Central memory CD4-positive, alpha-beta T cell (primary cell): ENCODE data around the gene ADSS1.
A peak's percentile ranks its signal among the peaks of the same experiment; 100 is the strongest.

ENCODE experiments used
- DNase-seq: peaks from one replicate; pipeline ENCODE4 v3.0.0; 2022

Gene ADSS1

DNA sequence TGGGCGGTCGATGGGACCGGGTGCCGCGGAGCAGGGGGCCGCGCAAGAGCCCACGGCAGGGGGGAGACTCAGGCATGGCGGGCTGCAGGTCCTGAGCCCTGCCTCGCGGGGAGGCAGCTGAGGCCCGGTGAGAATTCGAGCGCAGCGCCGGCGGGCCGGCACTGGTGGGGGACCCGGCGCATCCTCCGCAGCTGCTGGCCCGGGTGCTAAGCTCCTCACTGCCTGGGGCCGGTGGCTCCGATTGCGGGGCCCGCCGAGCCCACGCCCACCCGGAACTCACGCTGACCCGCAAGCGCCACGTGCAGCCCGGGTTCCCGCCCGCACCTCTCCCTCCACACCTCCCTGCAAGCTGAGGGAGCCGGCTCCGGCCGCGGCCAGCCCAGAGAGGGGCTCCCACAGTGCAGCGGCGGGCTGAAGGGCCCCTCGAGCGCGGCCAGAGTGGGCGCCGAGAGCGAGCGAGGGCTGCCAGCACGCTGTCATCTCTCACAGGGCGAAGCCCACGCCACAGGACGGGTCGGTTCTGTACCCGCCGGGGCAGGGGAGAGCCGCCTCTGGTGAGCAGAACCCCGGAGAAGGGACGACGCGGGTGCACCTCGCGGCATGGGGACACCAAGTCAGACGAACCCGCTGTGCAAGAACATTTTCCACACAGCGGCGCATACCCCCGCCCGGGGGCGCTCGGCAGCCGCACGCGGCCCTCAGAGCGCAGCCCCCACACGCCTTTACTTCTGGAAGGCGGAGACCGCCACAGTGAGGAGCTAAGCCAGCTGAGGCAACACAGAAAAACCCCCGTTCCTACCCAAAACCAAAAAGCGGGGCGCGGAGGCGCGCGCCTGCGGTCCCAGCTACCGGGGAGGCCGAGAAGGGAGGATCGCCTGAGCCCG, 27.8 kb downstream of the ADSS1 start:
- no peak for DNase-seq

- DNase-seq: no peak
Observed at GRCh38 chr14:104752423-104752734, 28.4 kb downstream of the ADSS1 start.

DNA sequence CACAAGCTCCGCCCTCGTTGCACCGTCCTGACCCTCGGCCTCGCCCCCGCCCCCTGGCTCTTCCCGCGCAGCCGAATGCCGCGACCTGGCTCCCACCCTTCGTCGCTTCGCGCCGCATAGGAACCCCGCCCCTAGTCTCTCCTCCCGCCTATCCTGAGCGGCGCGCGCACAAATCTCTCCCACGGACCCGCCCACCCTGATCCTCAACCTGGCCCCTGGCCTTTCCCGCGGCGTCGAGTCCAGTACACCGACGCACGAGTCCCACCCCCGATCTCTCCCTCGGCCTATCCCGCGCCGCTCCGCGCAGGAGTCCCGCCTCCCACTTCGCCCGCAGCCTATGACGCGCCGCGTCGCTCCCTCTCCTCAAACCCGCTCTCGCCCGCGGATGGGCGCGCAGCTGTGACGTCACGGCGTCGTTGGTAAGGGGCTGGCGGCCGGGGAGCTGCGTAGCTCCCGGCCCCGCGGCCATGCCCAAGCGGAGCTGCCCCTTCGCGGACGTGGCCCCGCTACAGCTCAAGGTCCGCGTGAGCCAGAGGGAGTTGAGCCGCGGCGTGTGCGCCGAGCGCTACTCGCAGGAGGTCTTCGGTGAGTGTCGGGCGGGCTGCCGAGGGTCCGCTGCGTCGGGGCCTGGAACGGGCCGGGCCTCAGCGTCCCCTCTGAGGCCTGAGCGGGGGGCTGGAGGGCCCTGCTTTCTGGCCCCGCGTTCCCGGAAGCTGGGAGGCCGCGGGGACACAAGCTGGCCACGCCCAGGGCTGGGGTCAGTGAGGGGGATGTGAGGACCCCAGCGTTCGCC, 28.9 kb downstream of the ADSS1 start, which contains the start of gene SIVA1:
Gene SIVA1, plus strand, starts transcription at position 413 of the 793 bp plus-strand sequence. Its CDS starts 55 bp downstream, at position 468.
- DNase-seq: peak; percentile 99

- no peak for DNase-seq
Observed at GRCh38 chr14:104753528-104754212, 29.6 kb downstream of the ADSS1 start.

GRCh38 chr14:104754213-104754851, 30.3 kb downstream of the ADSS1 start:
- no peak for DNase-seq

DNA sequence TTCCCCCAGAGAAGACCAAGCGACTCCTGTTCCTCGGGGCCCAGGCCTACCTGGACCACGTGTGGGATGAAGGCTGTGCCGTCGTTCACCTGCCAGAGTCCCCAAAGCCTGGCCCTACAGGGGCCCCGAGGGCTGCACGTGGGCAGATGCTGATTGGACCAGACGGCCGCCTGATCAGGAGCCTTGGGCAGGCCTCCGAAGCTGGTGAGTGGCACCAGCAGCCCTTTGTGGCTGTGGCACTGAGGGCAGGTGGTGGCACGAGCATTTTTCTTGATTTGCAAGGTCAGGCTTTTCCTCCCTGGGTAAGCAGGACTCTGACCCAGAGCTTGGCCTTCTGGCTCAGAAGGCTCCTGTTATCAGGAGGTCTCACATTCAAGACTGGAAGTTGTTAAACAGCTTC, 31.6 kb downstream of the ADSS1 start:
- DNase-seq: no peak

GRCh38 chr14:104756477-104757237, 32.6 kb downstream of the ADSS1 start:
- no peak for DNase-seq

- no peak for DNase-seq
Observed at GRCh38 chr14:104757238-104757585, 33.2 kb downstream of the ADSS1 start.

- DNase-seq: no peak
Observed at GRCh38 chr14:104757681-104758392, 33.8 kb downstream of the ADSS1 start.

DNA sequence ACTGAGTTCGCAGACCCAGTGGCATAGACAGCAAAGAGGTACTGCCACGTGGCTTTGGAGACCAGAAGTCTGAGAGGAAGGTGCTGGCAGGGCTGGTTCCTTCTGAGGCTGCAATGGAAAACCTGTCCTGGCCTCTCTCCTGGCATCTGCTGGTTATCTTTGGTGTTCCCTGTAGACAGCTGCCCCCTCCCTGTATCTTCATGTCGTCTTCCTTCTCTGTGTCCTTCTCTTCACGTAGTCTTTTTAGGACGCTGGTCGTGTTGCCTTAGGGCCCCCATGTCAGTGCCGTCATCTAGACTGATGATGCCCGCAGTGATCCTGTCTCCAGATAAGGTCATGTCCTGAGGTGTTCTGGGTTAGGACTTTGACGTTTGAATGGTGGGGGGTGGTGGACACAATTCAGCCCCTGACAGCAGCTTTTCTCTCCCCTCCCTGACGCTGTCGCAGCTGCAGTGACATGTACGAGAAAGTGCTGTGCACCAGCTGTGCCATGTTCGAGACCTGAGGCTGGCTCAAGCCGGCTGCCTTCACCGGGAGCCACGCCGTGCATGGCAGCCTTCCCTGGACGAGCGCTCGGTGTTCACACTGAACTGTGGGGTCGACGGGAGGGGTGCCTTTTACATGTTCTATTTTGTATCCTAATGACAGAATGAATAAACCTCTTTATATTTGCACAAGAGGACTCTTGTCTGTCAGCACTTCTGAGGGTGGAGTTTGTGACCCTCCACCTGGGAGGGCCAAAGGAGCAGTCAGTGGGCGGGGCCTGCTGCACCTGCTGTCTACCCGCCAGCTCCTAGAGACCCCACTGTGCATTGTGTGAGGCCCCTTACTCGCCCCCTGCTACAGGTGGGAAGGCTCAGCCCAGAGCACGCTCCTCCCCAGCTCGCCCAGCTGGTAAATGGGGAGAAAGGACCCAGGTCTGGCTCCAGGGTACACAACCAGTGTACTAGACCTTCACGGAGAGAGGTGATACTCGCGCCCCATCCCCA, 35.2 kb downstream of the ADSS1 start:
- no peak for DNase-seq

GRCh38 chr14:104765517-104765916, 41.5 kb downstream of the ADSS1 start:
- no peak for DNase-seq

GRCh38 chr14:104766256-104766862, 42.3 kb downstream of the ADSS1 start:
- no peak for DNase-seq

DNA sequence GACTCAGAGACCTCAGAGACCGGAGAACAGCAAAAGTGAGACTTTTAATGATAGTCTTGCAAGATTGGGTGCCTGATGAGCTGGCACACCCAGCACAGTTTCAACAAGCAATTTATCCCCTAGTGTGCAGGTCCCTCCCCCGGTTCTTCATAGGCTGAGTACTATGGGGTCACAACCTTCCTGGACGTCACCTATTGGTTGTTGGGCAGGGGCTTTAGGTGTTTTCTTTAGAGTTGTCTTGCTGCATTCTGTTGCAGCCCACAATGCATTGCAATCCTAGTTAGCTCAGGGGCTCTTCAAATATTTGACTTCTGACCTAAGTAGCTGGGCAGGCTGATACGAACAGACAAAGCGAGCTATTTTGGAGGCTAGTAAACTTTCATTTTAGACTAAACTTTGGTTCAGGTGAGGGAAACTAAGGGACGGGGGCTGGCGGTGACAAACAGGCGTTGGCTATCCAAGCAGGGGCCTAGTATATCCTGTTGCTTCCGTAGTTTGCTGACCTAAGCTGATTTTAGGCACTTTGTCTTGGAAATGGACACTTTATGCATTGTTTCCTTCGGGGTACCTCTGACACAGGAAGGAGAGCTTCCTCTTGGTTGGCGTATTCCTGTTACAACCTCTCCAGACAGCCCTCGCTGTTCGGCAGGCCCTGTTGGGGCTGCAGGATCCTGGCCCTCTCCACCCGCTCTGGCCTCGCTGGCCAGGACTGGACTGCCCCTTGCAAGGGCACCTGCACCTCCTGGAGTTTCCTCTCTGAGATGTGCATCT, 43.0 kb downstream of the ADSS1 start:
- DNase-seq: no peak

GRCh38 chr14:104767634-104767918, 43.5 kb downstream of the ADSS1 start:
- DNase-seq: no peak

GRCh38 chr14:104768437-104769323, 44.7 kb downstream of the ADSS1 start:
- peak; percentile 82 for DNase-seq

GRCh38 chr14:104769324-104770071, 45.5 kb downstream of the ADSS1 start:
- DNase-seq: no peak

GRCh38 chr14:104770072-104770579, 46.1 kb downstream of the ADSS1 start:
- no peak for DNase-seq
